NCI-H146 (cell line): ENCODE results near the gene FOS.

Experiments used
- DNase-seq: peaks from one replicate; lab custom pipeline; 2025; lab: John Stamatoyannopoulos, UW

The FOS gene

DNA sequence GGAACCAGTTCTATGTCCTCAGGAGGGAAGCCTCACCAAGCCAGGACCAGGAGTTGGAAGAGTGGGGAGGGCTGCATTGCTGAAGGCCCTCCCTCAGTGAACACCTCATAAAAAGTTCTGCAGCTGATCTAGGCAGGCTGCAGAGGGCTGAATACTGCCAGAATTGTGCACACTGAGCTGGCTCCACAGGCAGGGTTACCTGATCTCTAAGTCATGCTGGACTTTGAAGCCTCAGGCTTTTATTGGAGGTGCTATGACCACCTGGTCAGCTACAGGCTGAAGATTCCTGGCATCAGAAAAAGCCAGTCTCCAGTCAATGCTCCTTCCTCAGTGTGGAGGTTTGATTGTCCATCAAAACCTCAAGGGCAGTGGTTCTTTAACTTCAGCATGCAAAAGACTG is 39.7 kb downstream of the FOS start:
- DNase-seq: no peak

DNA sequence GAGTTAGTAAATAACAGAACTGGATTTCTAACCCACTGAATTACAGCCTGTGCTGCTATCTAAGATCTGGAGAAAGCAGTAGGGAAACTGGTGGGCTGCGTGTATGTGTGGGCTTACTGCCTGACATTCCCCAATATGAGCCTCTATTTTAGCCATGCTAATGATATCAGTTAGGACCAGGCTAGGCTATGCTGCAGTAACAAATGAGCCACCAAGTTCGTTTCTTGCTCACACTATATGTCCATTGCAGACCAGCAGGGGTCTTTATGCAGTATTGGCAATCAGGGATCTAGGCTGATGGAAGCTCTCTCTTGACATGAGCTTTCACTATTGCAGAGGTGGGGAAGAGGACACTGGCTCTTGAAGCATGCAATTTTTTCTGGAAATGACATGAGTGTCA is 40.4 kb downstream of the FOS start:
- no peak for DNase-seq

DNA sequence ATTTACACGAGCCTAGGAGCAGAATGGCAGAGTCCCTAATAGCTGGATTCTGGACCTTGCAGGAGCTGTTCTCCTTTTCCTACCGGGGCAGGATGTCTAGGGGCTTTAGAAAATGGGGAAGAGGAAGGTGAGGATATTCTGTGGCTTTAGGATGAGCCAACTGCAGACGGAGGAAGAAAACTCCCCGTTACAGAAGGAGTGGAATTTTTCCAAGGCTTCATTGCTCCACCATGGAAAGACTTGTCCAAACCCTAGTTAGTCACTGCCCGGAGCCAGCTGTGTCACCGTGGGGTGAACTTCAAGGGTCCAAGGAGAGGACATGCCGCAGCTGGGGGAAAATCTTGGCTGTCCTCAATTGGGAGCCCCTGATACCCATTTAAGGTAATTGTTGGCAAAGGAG is 41.6 kb downstream of the FOS start:
- no peak for DNase-seq

DNA sequence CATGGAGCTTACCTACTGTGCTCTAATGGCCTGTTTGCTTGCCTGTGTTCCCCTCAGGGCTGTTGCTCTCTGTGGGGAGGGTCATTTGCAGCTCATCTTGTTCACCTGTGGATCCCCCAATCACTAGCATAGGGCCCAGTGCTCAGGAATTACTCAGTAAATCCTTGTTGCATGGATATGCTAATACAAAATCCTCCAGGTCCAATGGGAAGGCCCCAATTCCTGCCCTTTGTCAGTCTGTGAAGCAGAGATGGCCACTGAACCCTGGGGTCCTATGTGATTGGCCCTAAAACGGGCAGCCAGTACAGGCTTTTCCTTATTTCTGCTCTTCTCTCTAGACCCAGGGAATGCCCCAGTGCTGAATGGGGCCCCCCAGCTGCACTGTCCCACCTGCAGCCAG is 44.1 kb downstream of the FOS start:
- no peak for DNase-seq

DNA sequence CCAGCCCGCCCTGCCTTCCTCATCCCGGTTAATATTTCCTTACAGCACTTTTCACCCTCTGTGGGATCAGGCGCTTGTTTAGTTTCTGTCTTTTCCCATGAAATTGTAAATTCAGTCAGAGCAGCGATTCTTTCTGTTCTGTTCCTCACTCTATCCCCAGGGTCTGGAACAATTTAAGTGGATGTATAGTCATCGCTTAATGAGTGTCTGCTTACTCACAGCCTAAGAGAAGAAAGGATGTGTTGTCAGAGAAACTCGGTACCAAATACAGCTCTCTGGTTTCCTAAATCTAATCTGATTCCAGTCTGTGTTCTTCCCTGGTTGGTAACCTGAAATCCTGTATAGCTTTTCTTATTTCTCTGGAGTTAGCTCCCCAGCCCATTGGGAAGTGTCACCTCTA is 44.9 kb downstream of the FOS start:
- DNase-seq: no peak

DNA sequence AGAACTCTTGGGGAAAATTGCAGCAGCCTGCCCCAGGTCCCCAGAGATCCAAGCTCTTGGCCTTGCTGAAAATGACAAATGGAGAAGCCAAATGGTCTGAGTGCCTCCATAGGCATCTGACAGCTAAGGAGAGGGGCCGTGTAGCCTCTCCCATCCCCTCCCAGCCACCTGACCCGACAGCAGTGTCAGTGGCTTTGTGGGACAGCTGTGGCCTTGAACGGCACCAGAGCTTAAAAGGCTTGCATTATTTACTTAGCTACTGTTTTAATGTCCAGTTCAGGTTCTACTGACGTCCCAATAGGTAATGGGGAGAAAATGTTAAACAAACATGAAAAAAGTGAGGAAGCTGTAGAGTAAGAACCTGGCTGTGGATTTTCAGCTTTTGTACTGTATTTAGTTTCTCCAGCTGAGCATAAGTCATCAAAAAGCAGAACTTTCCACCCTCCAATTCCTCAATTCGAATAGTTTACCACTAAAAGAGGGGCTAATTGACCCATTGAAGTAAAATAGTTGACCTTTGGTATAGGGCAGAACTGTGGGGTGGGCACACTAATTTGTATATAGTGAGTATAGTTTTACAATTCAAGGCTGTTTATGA is 50.0 kb downstream of the FOS start:
- no peak for DNase-seq

DNA sequence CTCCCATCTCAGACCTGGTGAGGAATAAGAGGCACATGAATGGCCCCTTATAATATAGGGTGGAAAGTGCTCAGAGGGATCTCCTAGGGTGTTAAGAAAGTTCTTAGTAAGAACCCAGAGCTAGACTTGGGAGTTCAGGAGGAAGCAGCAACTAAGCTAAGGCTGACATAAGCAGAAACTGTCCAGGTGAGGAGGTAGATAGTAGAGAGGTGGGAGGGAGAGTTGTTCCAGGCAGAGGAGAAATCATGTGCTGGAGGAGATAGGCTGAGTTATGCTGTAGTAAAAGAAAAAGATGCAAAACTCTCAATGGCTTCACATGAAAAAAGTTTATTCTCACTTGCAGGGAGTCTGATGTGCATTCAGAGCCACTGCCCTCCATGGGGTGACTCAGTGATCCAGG is 50.7 kb downstream of the FOS start:
- no peak for DNase-seq

DNA sequence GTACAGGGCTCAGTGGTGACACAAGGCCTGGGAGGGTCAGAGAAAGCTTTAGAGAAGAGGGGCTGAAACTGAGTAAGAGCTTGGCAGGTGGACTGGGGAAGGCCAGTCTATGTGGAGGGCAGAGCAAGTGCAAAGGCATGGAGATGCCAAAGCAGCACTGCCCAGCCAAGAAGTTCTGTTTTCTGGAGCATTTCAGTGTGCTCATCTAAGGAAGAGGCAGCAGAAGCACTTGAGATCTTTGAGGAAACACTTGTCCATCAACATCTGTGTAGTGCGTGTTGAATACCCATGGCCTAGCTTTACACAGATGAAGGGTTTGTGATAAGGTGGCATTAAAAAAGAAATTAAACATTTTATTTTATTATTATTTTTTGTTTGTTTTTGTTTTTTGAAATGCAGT is 52.8 kb downstream of the FOS start:
- DNase-seq: no peak
